ENCODE data around the gene SMARCC2.
"Not testable (repeated sequence)": the region's sequence is repeated elsewhere in the genome, so short reads cannot be mapped to it uniquely, and the experiment has no call there.

SMARCC2 gene

DNA sequence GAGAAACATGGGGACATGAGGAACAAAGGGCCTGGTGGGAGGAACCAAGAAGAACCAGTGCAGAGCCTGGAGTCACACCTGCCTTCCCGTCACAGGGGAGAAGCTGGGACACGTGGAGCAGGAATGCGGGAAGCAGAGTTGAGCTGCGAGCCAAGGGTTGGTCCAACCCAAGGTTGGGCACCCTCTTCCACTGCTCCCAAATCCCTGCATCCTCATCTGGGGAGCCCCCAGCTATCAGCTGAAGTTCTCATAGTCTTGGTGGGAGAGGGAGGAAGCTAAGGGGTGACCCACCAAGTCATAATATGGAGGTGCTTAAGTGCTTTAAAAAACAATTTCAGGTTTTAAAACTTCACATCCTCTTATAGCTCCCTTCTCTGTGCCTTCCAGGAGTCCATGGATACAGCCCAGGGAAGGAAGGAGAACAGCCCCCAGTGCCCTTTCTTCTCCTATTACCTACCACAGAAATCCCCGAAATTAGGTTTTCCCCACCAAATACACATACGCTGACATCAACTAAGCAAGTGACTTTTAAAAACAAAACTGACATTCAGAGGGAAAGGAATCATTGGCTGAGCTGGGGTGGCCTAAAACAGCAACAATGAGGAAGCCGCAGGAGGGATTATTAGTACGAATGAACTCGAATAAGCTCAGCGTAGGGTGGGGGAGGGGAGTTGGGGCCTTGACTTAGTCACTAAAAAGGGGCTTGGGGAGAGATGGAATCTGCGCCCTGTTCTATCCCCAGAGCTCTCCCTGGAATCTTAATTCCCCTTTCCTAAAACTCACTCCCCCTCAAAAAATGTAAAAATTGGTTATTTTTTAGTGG is 26.6 kb downstream of the SMARCC2 start:
- no peak for DNase-seq

DNA sequence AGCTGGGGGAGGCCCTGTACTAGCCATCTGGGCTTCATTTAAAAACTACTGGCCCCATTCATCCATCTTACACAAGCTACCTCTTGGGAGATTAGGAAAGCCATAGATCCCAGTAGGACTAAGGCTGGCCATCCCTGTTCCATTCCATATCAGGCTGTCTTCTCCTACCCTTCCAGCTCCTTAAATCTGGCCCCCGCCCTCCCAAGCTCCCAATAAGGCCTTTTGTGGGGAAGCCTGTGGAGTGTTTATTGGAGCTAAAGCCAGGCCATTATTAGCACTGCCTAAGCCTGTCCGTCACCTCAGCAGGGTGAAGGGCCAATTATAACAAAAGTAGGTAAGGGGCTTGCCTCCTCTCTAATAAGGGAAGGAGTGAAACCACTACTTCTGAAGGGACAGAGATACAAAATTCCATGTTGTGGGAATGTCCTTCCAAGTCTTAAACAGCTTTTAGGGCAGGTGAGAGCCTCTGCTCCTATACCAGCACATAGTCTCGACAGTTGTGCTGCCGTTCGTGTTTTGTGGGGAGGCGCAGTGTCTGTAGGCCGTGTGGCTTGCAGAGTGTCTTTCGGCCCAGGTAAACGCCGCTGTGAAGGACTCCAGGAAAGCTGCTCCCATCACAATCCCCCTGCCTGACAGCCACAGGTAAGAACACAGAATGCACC is 27.5 kb downstream of the SMARCC2 start:
- DNase-seq, result no peak

DNA sequence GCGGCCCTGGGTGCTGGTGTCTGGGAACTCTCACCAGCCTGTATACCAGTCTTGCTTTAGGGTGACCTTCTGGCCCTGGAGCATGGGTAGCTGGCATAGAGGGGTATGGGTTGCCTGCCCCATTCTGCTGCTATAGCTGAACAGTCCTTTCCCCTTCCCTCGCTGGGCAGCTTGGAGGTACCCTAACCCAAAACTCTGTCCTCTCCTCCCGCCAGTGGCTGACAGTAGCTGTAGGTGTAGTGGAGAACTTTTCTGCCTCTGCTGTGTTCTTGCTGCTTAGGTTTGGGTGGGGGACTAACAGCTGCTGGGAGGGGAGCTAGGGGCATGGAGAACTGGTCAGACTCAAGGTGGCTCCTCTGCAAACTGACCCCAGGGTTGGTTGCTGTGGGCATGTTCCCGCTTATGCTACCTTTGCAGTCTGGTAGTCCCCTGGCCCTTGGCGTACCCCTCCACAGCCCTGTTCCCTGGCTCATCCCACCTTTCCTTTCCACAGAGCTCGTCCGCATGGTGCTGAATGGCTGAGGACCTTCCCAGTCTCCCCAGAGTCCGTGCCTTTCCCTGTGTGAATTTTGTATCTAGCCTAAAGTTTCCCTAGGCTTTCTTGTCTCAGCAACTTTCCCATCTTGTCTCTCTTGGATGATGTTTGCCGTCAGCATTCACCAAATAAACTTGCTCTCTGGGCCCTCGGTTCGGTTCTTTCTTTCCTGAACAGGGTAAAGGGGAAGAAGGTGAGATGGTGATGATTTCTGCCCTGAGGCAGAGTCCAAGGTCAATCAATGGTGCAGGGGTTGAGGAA is 28.2 kb downstream of the SMARCC2 start:
- DNase-seq, result no peak

DNA sequence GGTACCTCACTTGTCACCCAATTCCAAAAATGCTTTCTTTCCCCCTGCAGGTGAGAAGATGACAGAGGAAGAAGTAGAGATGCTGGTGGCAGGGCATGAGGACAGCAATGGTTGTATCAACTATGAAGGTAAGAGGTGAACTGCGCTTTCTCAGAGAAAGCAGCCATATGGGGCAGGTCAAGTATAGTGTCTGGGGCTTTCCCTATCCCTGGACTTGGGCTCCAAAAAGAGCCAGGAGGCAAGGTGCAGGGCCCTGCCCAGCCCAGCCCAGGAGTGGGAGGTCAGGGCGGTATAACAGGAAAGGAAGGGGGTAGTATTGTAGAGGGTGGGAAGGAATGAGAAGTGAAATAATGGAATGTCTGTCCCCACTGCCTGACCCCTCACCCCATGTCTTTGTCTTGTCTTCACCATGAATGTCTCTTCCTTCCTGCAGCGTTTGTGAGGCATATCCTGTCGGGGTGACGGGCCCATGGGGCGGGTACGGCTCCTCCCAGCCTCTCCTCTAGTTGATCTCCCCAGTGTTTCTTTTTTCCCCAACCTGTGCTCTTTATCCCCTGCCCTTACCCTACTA is 29.0 kb downstream of the SMARCC2 start:
- DNase-seq, result peak; percentile 43

DNA sequence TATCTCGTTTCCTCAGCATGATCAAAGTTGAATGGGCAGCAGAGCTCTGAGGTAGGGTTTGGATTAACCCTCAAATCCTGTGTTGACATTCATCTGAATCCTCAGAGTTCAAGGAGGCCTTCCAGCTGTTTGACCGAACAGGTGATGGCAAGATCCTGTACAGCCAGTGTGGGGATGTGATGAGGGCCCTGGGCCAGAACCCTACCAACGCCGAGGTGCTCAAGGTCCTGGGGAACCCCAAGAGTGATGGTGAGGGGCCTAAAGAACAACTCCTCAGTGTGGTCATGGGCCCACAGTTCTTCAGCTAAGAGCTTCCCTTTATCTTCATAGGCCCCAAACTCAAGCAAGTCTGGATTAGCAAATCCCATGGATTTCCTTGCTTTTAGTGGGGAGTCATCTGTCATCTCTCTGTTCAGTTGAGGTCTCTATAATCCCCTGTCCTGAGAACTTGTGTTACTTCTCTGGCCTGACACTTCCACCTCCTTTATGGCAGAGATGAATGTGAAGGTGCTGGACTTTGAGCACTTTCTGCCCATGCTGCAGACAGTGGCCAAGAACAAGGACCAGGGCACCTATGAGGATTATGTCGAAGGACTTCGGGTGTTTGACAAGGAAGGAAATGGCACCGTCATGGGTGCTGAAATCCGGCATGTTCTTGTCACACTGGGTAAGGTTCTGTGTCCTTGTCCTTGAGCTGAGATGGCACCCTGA is 29.6 kb downstream of the SMARCC2 start:
- no peak for DNase-seq

DNA sequence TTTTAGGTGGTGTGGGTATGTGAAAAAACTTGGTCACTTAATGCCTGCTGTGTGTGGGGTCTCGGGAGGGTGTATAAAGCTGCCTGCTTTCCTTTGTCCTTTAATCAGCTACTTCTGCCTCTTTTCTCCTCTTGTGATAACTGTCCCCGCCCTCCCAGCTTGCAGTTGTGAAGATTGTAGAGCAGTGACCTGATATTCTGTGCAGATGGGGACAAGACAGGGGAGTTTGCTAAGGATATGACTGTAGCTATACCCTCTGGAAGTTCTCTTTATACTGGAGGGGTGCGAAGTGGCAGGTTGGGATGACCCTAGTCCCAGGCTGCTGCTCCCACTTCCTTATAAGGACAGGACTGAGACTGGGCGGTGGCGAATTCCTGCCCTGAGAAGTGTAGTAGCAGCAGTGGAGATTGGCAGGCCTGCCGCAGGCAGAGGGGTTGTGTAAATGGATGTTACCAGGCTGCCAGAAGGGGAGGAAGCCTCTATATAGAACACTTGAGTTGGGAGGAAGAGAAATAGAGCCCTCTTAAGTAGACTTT is 30.3 kb downstream of the SMARCC2 start:
- DNase-seq, result no peak

DNA sequence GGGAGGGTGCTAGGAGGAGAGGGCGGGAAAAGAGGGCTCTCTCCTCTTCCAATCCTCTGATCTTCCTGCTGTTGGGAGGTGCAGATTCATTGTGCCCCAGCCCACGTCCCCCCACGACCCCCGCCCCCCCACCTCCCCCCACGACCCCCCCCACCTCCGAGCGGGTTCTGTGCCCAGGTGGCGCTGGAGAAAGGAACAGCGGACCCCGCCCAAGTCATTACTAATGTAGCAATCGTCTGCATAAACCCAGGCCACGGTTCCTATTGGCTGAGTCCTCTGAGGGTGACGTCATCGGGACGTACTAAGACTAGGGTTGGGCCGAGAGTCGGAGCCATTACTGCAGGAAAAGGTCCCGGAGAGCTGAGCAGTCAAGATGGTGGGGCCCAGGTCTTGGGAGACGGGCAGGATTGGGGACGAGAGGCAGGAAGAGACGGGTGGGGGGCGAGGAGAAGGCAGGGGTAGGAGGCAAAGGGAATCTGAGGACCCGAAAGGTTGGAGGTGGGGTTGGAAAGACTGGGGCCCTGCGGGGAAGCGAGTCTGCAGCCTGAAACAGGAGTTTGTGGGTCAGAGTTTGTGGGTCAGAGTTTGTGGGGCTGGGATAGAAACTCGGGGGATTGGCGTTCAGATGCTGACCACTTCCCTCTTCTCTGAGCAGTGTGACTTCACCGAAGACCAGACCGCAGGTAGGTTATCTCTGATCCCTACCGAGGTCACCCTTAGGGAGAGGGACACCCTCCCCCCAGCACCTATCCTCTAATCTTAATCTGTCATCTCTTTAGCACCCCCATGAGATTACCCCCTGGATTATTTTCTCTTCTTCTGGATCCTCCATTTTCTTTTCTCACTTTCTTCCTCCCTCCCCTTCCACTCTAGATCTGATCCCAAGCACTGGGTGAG is 31.0 kb downstream of the SMARCC2 start, which contains the start of gene MYL6:
Gene MYL6 (plus strand): TSS at position 331 of the 897 bp plus-strand sequence. CDS start 43 bp downstream, at position 374.
- DNase-seq, result peak; percentile 79

DNA sequence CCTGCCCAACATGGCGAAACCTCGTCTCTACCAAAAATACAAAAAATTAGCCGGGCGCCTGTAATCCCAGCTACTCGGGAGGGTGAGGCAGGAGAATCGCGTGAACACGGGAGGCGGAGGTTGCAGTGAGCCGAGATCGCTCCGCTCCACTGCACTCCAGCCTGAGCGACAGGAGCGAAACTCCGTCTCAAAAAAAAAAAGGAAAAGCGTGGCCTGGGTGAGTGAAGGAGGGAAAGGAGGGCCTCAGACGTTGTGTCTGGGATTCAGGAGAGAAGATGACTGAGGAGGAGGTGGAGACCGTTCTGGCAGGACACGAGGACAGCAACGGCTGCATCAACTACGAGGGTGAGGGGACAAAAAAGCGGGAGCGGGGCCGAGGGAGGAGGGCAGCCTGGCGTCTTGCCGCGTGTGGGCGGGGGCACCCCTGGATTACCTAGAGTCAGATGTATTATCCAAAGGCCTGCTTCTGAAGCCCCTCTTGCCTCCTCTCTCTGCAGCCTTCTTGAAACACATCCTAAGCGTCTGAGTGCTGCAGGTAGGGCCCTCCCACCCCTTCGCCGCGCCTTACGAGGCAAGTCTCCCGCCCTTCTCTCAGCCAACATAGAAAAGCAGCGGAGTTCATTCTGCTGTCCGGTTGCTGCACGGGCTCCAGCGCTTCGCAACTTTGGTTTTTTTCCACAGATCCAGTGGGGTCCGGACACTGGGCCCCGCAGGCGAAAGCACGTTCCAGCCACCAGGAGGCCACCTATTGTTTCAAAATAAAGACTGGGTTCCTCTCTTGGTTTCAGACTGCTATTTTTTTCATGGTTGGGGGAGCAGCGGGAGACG is 31.9 kb downstream of the SMARCC2 start:
- DNase-seq, result peak; percentile 39

DNA sequence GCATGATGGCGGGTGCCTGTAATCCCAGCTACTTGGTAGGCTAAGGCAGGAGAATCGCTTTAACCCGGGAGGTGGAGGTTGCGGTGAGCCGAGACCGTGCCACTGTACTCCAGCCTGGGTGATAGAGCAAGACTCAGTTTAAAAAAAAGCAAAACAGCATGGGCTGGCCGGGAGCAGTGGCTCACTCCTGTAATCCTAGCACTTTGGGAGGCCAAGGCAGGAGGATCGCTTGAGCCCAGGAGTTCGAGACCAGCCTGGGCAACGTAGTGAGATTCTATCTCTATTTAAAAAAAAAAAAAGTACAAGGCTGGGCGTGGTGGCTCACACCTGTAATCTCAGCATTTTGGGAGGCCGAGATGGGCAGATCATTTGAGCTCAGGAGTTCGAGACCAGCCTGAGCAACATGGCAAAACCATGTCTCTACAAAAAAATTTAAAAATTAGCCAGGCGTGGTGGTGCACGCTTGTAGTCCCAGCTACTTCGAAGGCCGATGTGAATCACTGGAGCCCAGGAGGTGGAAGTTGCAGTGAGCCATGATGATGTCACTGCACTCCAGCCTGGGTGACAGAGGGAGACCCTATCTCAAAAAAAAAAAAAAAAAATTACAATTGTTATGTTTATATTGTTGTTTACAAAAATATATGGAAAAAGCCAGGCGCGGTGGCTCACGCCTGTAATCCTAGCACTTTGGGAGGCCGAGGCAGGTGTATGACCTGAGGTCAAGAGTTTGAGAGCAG is 32.7 kb downstream of the SMARCC2 start:
- not testable (repeated sequence) for DNase-seq

DNA sequence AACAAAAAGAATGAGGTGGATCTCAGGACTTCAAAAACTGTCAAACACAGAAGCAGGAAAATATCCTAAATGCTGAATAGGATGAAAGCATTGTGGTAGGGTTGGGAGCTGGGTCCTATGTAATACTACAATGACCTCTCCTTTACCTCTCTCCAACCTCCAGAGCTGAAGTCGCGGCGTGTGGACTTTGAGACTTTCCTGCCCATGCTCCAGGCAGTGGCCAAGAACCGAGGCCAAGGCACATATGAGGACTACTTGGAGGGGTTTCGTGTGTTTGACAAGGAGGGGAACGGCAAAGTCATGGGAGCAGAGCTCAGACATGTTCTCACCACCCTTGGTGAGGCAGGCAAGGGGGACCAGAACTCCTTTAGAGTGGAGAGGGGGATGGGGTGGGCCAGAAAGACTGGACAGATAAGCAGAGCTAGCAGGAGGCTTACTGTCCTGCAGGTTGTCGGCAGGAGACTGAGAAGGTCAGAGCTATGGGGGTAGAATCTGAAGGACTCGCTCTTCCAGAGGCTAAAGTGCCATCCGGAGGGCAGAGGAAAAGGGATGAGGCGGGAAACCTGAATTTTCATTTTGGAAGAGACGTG is 33.9 kb downstream of the SMARCC2 start:
- no peak for DNase-seq

DNA sequence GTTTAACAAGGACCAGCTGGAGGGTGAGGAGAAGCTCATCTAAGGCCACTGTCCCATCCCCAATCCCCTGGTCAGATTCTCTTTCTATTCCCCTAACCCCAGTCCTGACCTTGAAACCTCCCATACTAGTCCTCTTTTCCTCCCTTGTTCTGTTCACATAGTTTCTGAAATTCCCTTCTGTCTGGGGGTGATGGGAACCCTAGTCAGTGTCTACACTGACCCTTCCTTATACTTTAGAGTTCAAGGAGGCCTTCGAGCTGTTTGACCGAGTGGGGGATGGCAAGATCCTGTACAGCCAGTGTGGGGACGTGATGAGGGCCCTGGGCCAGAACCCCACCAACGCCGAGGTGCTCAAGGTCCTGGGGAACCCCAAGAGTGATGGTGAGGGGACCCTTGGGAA is 34.5 kb downstream of the SMARCC2 start:
- no peak for DNase-seq

DNA sequence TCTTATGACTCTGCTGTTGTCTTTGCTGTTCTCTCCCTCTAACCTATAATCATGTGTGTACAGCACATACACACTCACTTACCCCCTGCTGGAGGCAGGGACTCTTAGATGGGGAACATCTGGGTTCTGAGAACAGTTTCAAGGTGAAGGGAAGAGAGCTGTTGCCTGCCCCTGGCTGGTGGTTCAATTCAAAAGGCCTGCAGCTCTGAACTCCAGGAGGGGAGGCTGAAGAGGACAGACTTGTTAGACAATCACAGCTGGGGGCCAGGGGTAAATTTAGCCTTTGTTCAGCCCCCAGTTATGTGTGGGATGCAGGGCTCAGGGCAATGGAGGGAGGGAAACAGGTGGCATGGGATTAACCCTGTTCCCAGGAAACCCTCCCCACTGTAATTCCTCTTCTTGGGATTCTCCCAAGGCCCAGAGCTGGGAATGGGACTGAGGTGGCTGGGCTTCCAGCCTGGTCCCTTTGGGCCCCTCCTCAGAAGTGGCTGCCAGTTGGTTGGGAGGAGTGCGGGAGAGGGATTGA is 35.0 kb downstream of the SMARCC2 start:
- DNase-seq, result no peak

DNA sequence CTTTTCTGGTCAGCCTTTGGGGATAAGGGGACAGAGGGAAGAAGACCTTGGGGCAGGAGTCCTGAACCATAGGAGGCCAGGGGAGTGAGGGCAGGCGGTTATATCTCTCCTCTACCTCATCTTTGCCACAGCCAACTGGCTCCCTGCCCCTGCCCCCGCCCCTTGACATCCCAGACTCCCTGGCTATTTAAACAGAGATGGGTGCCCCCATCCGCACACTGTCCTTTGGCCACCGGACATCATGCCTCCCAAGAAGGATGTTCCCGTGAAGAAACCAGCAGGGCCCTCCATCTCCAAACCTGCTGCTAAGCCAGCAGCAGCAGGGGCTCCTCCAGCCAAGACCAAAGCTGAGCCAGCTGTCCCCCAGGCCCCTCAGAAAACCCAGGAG is 35.6 kb downstream of the SMARCC2 start:
- DNase-seq, result no peak

DNA sequence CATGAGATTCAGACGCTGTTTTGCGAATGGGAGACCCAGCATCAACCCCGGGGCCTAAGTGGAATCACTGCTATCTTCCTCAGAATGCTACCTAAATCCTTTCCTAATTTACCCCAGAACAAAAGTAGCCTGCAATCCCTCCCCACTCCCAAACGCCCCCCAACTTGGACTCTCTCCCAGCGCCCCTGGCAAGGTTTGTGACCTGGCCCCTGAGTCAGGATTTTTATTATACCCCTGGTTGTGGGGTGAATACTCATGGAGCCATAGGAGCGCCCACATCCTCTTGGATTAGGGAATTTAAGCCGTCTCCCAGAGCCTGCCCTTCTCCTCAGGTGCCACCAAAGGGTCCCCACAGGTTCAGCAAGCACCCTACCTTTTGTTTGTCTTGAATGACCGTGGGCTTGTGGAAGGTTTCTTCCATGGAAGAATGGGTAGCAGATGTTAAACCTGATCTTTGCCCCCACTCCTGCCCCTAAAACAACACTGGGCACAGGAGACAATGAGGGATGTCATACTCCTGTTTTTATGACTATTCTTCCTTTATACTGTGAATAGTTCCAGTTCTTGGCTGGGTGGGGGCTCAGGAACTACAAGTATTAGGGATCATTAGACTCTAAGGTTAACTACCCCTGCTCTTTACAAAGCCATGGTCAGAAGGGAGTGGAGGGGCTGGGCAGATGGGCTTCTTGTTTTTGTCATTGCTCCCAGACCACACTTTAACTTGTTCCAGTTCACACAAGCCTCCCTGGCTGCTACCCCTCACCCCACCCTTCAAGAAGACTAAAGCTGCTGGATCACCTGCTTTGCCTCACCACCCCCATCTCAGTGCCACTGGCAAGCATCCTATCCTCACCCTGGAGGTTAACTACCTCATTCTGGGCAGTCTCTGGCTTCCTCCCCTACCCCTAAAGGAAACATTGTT is 36.3 kb downstream of the SMARCC2 start:
- no peak for DNase-seq

DNA sequence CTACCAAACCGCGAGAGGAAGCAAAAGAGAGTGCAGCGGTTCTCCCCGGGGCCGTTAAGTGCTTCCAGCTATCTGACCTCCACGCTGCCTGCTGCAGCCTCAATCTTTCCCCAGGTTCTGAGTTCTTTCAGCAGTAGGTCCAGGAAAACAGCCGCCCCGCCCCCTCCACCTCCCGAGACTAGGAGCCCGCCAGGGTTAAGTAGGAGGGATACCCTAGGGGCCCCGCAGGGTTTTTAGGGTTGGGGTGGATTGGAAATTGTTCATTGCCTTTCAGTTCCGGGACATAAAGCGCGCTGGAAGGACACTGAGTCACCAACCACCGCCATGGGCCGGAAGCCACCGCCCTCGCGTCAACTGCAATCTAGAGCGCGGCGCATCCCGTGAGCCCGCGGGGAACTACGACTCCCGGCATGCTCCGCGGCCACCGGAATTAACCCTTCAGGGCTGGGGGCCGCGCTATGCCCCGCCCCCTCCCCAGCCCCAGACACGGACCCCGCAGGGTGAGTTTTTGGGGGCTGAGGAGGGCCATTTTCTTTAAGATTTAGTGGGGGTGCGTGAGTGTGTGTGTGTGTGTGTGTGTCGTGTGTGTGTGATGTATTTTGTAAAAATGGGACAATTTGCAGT is 37.0 kb downstream of the SMARCC2 start, which contains the start of gene MYL6B:
Gene MYL6B (plus strand): TSS at position 456 of the 624 bp plus-strand sequence. CDS start 1,332 bp downstream, outside the sequence.
- DNase-seq, result peak; percentile 92

DNA sequence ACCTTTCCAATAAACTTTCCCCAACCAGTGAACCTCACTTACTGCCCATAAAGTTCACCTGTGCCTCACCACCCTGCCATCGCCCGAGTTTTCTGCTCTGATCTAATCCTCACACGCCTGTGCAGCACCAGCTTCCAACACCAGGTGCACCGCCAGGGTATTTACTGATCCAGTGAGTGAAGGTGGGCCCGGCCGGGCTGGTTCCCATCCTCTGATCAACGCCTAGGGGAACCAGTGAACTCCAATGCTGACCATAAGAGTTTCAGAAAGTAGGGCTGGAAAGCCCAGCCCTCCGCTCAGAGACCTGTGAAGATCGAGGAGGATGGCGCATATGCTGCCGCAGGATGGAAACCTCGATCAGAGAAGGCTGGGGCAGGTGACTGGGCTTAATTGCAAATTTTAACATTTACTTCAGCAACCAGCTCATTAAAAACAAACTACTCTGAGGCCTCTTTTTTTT is 37.6 kb downstream of the SMARCC2 start:
- peak; percentile 56 for DNase-seq

DNA sequence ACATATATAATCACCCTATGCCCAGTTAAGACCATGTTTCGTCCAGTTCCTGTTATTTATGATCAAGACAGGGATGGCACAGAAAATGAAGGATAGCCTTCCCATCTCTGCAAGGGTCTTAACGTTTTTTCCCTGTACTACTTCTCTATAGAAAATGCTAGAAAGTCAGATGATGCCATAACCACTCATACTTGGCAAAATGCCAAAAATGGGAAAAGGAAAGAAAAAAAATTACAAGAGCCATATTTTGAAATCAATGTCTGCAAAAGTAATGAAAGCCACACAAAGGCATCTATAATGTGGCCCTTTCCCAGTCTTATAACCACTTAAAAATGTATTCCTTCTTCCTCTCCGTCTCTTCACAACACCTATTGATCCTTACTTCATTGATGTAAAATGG is 38.7 kb downstream of the SMARCC2 start:
- no peak for DNase-seq

All from stimulated activated CD4-positive, alpha-beta T cell treated with anti-CD3 and anti-CD28 coated beads, Interleukin-12 subunit alpha, Interleukin-12 subunit beta, amount 100 ng/mL, for 4 hours (primary cell).